ENCODE results near the gene TBC1D22B. TPM values are rescaled to one million over a fixed set of nuclear protein-coding genes. Genes with fewer than 3 reads are reported as not detected.
"Not testable (repeated sequence)": the region's sequence is repeated elsewhere in the genome, so short reads cannot be mapped to it uniquely, and the experiment has no call there.

The TBC1D22B gene
- total RNA-seq, 1 experiment from 2014 or later = 9.1 TPM

DNA sequence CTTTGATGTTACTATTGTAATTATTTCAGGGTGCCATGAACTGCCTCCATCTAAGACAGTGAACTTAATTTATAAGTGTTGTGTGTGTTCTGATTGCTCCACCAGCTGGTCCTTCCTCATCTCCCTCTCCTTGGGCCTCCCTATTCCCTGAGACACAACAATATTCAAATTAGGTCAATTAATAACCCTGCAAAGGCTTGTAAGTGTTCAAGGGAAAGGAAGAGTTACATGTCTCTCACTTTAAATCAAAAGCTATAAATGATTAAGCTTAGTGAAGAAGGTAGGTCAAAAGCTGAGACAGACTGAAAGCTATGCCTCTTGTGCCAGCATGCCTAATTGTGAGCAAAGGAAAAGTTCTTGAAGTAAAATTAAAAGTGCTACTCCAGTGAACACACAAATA, 35.9 kb downstream of the TBC1D22B start:
- no peaks in the 10 kb centered on the region for H3K79me2 ChIP-seq (ENCODE audit: low read length)
- no peak for ATAC-seq
- no peak overlapping the region for H3K4me2 ChIP-seq (ENCODE audit: low read length)
- H3K9me3 ChIP-seq (ENCODE audit: low read length) = no peaks in the 10 kb centered on the region
- no peak for DNase-seq
- H3F3A ChIP-seq (ENCODE audit: low read length, unreplicated experiment) = no peaks in the 10 kb centered on the region
- H3K9me2 ChIP-seq (replicated peaks; ENCODE audit: low read length) = no peaks in the 10 kb centered on the region
- POLR2A ChIA-PET (ENCODE audit: unreplicated experiment) = no interaction called here
- no peak overlapping the region for H3K9ac ChIP-seq (ENCODE audit: low read length)
- no peaks in the 10 kb centered on the region for H4K20me1 ChIP-seq (ENCODE audit: low read length)
- H3K27me3 ChIP-seq (ENCODE audit: low read length) = no peaks in the 10 kb centered on the region
- BruUV-seq (replicated peaks) = no TSS peak
- H3K4me1 ChIP-seq (ENCODE audit: insufficient read depth, low read length) = no peaks in the 10 kb centered on the region
- H2AFZ ChIP-seq (ENCODE audit: low read length) = no peak overlapping the region
- no peak overlapping the region for H3K27ac ChIP-seq (ENCODE audit: low read length)
- intact Hi-C loops (cut with micrococcal nuclease) = no loop called here
- CTCF ChIA-PET = no interaction called here
- TF ChIP-seq, protein P1, sequence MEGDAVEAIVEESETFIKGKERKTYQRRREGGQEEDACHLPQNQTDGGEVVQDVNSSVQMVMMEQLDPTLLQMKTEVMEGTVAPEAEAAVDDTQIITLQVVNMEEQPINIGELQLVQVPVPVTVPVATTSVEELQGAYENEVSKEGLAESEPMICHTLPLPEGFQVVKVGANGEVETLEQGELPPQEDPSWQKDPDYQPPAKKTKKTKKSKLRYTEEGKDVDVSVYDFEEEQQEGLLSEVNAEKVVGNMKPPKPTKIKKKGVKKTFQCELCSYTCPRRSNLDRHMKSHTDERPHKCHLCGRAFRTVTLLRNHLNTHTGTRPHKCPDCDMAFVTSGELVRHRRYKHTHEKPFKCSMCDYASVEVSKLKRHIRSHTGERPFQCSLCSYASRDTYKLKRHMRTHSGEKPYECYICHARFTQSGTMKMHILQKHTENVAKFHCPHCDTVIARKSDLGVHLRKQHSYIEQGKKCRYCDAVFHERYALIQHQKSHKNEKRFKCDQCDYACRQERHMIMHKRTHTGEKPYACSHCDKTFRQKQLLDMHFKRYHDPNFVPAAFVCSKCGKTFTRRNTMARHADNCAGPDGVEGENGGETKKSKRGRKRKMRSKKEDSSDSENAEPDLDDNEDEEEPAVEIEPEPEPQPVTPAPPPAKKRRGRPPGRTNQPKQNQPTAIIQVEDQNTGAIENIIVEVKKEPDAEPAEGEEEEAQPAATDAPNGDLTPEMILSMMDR (conservative IDR thresholded peaks at IDR 0.05; ENCODE audit: low read depth, low read length) = no peak
- peaks cover 26% of the 10 kb centered on the region for H3K36me3 ChIP-seq (ENCODE audit: low read depth, low read length)
- no peak overlapping the region for H3K4me3 ChIP-seq (ENCODE audit: low read length)

DNA sequence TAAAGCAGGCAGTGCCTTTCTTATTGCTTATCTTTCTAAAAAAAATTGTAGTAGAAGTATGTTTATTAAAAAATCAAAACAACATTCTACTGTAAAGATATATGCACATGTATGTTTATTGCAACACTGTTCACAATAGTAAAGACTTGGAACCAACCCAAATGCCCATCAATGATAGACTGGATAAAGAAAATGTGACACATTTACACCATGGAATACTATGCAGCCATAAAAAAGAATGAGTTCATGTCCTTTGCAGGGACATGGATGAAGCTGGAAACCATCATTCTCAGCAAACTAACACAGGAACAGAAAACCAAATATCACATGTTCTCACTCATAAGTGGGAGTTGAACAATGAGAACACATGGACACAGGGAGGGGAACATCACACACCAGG, 40.1 kb downstream of the TBC1D22B start:
- H3K27me3 ChIP-seq (ENCODE audit: low read length); H4K20me1 ChIP-seq (ENCODE audit: low read length); H3K9me3 ChIP-seq (ENCODE audit: low read length); DNase-seq; H3K4me3 ChIP-seq (ENCODE audit: low read length); H3K9me2 ChIP-seq (replicated peaks; ENCODE audit: low read length); H3K9ac ChIP-seq (ENCODE audit: low read length); H2AFZ ChIP-seq (ENCODE audit: low read length); H3K27ac ChIP-seq (ENCODE audit: low read length); POLR2A ChIA-PET (ENCODE audit: unreplicated experiment); H3K4me1 ChIP-seq (ENCODE audit: insufficient read depth, low read length); intact Hi-C loops (cut with micrococcal nuclease); H3K4me2 ChIP-seq (ENCODE audit: low read length); CTCF ChIA-PET; H3F3A ChIP-seq (ENCODE audit: low read length, unreplicated experiment); H3K36me3 ChIP-seq (ENCODE audit: low read depth, low read length); H3K79me2 ChIP-seq (ENCODE audit: low read length); BruUV-seq (replicated peaks); ATAC-seq: not testable (repeated sequence)

DNA sequence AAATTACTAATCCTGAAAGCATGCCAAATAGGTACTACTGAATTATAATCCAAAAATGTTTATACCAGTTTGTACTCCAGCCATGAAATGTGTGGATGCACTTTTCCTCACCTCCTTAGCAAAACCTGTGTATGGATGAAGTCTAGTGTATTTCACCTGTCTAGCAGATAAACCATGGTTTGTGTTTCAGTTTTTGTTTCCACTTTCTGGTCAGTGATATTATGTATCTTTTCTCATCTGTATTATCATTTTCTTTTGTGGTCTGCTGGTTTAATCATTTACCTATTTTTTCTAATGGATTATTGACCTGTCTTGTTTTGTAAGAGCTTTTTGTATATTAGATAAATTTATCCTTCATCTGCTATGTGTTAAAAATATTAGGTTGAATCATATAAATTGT, 41.4 kb downstream of the TBC1D22B start:
- no TSS peak for BruUV-seq (replicated peaks)

More for the DNA sequence above, 41.4 kb downstream of the TBC1D22B start:
- Histone ChIP-seq H3K36me3 (ENCODE audit: low read depth, low read length) (peaks cover under 1% of the 10 kb centered on the region; the same call in 1 of the 2 replicates), H3K4me3 (ENCODE audit: low read length) (no peak overlapping the region), H3K4me1 (ENCODE audit: insufficient read depth, low read length) (no peaks in the 10 kb centered on the region), H3K9me2 (replicated peaks; ENCODE audit: low read length) (no peaks in the 10 kb centered on the region), H3K79me2 (ENCODE audit: low read length) (no peaks in the 10 kb centered on the region), H3F3A (ENCODE audit: low read length, unreplicated experiment) (no peaks in the 10 kb centered on the region), H3K4me2 (ENCODE audit: low read length) (no peak overlapping the region), H3K27ac (ENCODE audit: low read length) (no peak overlapping the region), H3K9me3 (ENCODE audit: low read length) (no peaks in the 10 kb centered on the region), H2AFZ (ENCODE audit: low read length) (no peak overlapping the region), H4K20me1 (ENCODE audit: low read length) (no peaks in the 10 kb centered on the region), H3K27me3 (ENCODE audit: low read length) (no peaks in the 10 kb centered on the region), H3K9ac (ENCODE audit: low read length) (no peak overlapping the region)
- intact Hi-C loops (cut with micrococcal nuclease) = no loop called here
- TF ChIP-seq, protein P1 (conservative IDR thresholded peaks at IDR 0.05; ENCODE audit: low read depth, low read length) = no peak
- TF ChIP-seq EZH2phosphoT487 (IDR thresholded peaks at IDR 0.05; ENCODE audit: borderline replicate concordance, low read length) (no peak), EZH2 (IDR thresholded peaks at IDR 0.05; ENCODE audit: low read length, unreplicated experiment) (no peak)
- no peak for DNase-seq
- ChIA-PET CTCF (no interaction called here), POLR2A (ENCODE audit: unreplicated experiment) (no interaction called here)
- no peak for ATAC-seq

All from PC-3 (cell line).